Middle frontal gyrus (tissue), 1 donor: Measurements from ENCODE around the gene TBX3.

Experiments
- DNase-seq: peaks from one replicate; pipeline ENCODE4 v3.0.0-alpha.2; 2015; ENCODE audit warnings: low spot score; ENCODE audit errors: extremely low spot score

TBX3 gene

DNA sequence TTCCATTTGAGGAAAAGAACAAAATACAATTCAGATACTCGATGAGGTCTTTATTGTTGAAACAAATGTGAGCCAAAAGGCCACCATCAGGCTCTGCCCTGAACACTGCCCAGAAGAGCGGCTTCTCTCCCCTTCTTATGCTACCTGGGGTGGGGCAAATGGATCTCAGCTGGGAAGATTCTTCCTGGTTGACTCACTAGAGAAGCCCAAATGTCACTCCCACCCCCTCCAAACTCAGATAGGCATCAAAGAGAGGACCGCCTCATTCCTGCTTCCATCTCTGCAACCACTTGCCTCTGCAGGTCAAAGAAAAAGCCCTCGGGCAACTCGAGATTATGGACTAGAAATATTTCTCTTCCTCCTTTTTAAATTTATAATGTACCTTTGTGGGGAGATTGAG is 55.8 kb downstream of the TBX3 start:
- no peak for DNase-seq

DNA sequence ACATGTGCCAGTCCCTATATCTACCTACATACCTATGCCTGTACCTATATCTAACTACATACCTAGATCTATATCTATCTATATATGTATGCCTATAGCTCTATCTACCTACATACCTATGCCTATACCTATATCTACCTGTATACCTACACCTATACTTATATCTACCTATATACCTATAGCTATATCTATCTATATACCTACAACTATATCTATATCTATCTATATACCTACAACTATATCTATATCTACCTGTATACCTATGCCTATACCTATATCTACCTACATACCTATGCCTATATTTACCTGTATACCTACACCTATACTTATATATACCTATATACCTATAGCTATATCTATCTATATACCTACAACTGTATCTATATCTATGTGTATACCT is 56.6 kb downstream of the TBX3 start:
- DNase-seq = no peak

DNA sequence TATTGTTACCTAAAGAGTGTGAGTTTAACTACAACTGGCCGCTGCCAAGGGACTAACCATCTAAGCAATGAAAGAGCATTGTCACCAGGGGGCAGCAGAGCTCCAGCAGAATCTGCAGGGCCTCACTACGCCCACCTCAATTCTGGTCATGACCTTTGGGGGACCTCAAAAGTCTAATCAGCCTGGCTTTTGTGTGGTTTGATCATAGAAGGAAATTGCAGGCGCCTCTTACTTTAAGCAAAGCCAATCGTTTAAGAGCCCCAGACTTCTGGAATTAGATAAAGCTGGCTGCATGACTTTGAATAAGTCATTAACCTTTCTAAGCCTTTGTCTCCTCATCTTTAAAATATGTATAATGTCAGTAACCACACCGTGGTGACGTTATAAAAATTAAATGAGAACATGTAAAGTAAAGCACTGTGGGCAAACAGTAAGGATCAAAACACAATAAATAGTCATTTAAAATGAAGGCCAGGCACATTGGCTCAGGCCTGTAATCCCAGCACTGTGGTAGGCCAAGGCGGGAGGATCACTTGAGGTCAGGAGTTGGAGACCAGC is 58.6 kb downstream of the TBX3 start:
- DNase-seq = no peak

DNA sequence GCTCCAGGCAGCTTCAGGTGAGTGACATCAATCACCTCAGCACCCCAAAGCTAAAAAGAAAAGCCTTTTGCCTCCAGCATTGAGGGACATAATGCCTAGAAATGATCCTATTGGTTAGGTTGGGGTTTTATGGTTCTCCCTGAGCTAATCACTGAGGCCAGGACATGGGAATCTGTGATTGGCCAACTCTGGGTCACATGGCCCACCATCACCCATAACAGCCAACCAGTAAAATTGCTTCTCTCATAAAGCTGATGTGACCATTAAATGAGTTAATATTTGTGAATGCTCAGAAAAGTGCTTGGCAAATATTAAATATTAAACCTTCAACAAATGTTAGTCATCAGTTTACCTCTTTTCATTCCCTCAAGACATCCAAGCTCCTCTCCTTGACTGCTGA is 60.2 kb downstream of the TBX3 start:
- no peak for DNase-seq
